ENCODE data around the gene LLGL2.

LLGL2 gene

DNA sequence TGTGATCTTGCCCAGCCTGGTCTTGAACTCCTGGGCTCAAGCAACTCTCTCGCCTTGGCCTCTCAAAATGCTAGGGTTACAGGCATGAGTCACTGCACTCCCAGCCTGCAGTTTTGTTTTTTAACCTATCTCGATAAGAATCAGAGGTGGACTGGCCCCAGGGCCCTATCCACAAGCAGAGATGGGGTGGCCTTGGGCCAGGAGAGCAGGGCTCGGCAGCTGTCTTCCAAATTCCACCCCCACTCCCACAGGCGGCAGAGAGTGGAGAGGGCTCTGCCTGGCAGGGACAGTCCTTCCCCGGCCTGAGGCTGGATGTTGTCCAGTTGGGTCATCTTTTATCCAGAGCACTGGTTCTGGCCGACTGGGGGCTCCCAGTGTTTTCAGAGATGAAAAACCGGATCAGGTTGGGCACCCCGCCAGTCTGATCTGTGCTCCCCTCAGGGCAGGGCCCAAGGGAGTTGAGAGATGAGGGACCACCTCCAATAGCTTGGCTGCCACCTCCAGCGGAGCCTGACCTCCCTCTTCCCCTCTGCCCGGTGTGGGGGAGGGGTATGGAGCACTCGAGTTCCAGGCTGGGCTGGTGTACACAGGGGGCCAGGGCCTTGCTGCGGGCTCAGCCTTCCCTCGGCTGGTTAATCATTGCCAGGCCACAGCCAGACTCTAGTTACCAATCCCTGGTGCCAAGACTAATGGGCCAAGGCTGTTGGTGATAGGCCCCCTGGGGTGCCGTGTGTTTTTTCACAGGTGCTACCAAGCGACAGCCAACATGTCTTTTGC, 31.8 kb downstream of the LLGL2 start:
- peak overlapping the region; percentile 21 for H3K27ac ChIP-seq (ENCODE audit: low read length)
- H3K36me3 ChIP-seq (ENCODE audit: control insufficient read depth in 1 of 2, insufficient read depth in 2 of 2, low read length in 2 of 2) = no peaks in the 10 kb centered on the region
- H3K9me3 ChIP-seq (ENCODE audit: control insufficient read depth in 1 of 2, low read length in 2 of 2) = no peaks in the 10 kb centered on the region
- H3K4me3 ChIP-seq (ENCODE audit: low read depth in 1 of 2, low read length in 2 of 2) = no peak overlapping the region
- no peaks in the 10 kb centered on the region for H3K27me3 ChIP-seq (ENCODE audit: low read depth, low read length)
- peaks cover 0 to 17% of the 10 kb centered on the region in 2 donors for H3K4me1 ChIP-seq (ENCODE audit: control insufficient read depth in 1 of 2, insufficient read depth in 2 of 2, low read length in 2 of 2)

- peaks cover 0 to 9% of the 10 kb centered on the region in 2 donors for H3K4me1 ChIP-seq (ENCODE audit: control insufficient read depth in 1 of 2, insufficient read depth in 2 of 2, low read length in 2 of 2)
- no peak overlapping the region for H3K4me3 ChIP-seq (ENCODE audit: low read depth in 1 of 2, low read length in 2 of 2)
- no peaks in the 10 kb centered on the region for H3K9me3 ChIP-seq (ENCODE audit: control insufficient read depth in 1 of 2, low read length in 2 of 2)
- H3K27me3 ChIP-seq (ENCODE audit: low read depth, low read length) = no peaks in the 10 kb centered on the region
- no peaks in the 10 kb centered on the region for H3K36me3 ChIP-seq (ENCODE audit: control insufficient read depth in 1 of 2, insufficient read depth in 2 of 2, low read length in 2 of 2)
- H3K27ac ChIP-seq (ENCODE audit: low read length) = no peak overlapping the region
Observed at GRCh38 chr17:75557852-75558665, 32.6 kb downstream of the LLGL2 start.

DNA sequence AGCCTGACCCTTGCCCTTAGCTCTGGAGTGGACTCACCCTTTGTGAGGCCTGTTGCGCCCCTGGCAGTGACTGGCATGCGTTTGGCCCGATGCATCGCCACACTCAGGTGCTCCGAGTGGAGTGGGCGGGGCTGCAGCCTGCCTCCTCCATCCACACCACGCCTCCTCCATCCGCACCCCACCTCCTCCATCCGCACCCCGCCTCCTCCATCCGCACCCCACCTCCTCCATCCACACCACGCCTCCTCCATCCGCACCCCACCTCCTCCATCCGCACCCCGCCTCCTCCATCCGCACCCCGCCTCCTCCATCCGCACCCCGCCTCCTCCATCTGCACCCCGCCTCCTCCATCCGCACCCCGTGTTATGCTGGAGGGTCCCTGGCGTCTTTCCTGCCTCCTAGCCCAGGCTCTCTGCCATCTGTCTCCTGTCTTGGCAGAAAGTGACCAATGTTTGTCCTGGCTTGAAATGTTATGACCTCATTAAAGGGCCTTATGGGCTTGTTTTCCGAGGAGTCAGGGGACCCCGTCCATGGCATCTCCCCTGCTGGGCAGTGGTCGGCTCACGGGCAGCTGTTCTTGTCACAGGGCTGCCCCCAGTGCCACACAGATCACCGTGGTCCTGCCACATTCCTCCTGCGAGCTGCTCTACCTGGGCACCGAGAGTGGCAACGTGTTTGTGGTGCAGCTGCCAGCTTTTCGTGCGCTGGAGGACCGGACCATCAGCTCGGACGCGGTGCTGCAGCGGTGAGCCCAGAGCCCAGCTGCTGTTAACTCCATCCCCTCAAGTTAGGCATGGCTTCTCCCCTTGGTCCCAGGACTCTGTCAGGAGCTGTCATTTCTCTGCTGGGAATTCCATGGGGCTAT, 33.4 kb downstream of the LLGL2 start:
- H3K36me3 ChIP-seq (ENCODE audit: control insufficient read depth in 1 of 2, insufficient read depth in 2 of 2, low read length in 2 of 2) = no peaks in the 10 kb centered on the region
- no peak overlapping the region for H3K27ac ChIP-seq (ENCODE audit: low read length)
- H3K27me3 ChIP-seq (ENCODE audit: low read depth, low read length) = no peaks in the 10 kb centered on the region
- no peak overlapping the region for H3K4me3 ChIP-seq (ENCODE audit: low read depth in 1 of 2, low read length in 2 of 2)
- H3K4me1 ChIP-seq (ENCODE audit: control insufficient read depth in 1 of 2, insufficient read depth in 2 of 2, low read length in 2 of 2) = peaks cover 0 to 5% of the 10 kb centered on the region in 2 donors
- H3K9me3 ChIP-seq (ENCODE audit: control insufficient read depth in 1 of 2, low read length in 2 of 2) = no peaks in the 10 kb centered on the region

DNA sequence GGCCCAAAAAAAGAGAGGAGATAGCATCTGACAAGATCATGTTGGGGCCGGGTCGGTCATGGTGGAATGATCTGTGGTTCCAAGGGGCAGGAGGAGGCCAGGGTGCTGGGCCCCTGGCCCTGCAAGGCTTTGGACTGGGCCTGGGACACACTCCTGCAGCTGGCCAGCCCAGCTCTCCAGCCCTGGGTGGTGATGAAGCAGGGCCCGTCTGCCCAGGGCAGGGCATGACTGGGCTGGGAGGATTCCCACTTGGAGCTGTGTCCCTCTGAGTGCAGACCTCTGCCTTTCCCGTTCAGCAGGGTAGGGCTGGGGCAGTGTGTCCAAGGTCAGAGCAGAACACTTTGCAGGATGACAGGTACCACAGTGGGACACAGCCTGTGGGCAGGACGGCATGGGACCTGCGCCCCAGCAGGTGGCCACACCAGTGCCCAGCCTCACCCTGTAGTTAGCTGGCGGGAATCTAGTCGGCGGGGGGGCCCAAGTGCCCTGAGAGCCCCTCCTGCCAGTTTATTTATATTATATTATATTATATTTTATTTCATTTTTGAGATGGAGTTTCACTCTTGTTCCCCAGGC, 34.5 kb downstream of the LLGL2 start:
- Histone ChIP-seq H3K9me3 (ENCODE audit: control insufficient read depth in 1 of 2, low read length in 2 of 2) (no peaks in the 10 kb centered on the region), H3K36me3 (ENCODE audit: control insufficient read depth in 1 of 2, insufficient read depth in 2 of 2, low read length in 2 of 2) (no peaks in the 10 kb centered on the region), H3K27ac (ENCODE audit: low read length) (no peak overlapping the region), H3K4me1 (ENCODE audit: control insufficient read depth in 1 of 2, insufficient read depth in 2 of 2, low read length in 2 of 2) (peaks cover 0 to 5% of the 10 kb centered on the region in 2 donors), H3K27me3 (ENCODE audit: low read depth, low read length) (no peaks in the 10 kb centered on the region), H3K4me3 (ENCODE audit: low read depth in 1 of 2, low read length in 2 of 2) (no peak overlapping the region)

DNA sequence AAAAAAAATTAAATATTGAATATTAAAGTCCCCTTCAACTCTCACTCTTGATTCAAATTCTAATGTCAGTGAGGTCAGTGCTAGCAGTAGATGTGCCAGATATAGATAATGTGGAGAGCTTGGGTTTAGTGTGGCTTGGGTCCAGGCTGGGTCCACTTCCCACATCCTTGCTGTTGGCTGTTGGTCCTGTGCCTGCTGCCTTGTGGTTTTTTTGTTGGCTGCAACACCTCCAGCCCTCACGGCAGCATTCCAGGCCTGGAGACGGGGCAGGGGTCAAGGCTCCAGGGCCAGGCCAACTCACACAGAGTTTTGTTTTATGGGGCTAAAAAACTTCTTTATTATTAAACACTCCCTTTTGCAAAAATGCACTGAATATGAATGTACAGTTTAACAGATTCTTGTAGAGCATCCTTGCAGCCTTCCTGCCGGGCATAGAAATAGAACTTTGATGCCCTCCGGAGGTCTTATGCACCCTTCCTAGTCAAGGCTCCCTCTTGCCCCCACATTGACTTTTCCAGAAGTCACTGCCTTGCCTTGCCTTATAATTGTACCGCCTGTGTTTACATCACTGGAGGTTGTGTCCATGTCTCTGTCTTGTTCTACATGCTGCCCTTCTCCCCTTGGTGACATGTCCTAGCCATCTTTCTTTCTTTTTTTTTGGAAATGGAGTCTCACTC, 36.6 kb downstream of the LLGL2 start:
- Histone ChIP-seq H3K36me3 (ENCODE audit: control insufficient read depth in 1 of 2, insufficient read depth in 2 of 2, low read length in 2 of 2) (no peaks in the 10 kb centered on the region), H3K27ac (ENCODE audit: low read length) (no peak overlapping the region)

DNA sequence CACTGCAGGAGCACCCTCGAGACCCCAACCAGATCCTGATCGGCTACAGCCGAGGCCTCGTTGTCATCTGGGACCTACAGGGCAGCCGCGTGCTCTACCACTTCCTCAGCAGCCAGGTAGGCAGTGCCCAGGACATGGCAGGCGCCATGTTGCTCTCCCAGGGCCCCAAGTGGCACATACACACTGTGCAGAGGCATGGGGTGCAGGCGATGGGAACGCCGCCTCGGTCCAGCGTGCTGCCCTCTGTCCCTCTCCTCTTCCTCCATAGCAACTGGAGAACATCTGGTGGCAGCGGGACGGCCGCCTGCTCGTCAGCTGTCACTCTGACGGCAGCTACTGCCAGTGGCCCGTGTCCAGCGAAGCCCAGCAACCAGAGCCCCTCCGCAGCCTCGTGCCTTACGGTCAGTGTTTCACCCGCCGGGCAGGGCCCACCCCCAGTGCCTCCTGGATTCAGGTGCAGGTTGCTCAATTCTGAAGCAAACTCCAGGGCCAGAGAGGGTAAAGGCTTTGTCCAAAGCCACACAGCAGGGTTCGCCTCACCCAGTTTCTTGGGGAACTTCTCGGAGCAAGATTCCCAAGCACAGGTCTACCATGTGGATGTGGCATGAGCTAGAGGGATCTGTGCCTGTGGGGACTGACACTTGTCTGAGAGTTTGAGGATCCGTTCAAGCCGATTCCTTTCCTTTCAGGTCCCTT, 37.7 kb downstream of the LLGL2 start:
- Histone ChIP-seq H3K27me3 (ENCODE audit: low read depth, low read length) (no peaks in the 10 kb centered on the region), H3K4me1 (ENCODE audit: control insufficient read depth in 1 of 2, insufficient read depth in 2 of 2, low read length in 2 of 2) (no peaks in the 10 kb centered on the region), H3K9me3 (ENCODE audit: control insufficient read depth in 1 of 2, low read length in 2 of 2) (no peaks in the 10 kb centered on the region), H3K4me3 (ENCODE audit: low read depth in 1 of 2, low read length in 2 of 2) (no peak overlapping the region), H3K36me3 (ENCODE audit: control insufficient read depth in 1 of 2, insufficient read depth in 2 of 2, low read length in 2 of 2) (no peaks in the 10 kb centered on the region), H3K27ac (ENCODE audit: low read length) (no peak overlapping the region)

More for the DNA sequence above, 36.6 kb downstream of the LLGL2 start:
- H3K27me3 ChIP-seq (ENCODE audit: low read depth, low read length) = no peaks in the 10 kb centered on the region
- no peak overlapping the region for H3K4me3 ChIP-seq (ENCODE audit: low read depth in 1 of 2, low read length in 2 of 2)
- peaks cover 0 to 4% of the 10 kb centered on the region in 2 donors for H3K4me1 ChIP-seq (ENCODE audit: control insufficient read depth in 1 of 2, insufficient read depth in 2 of 2, low read length in 2 of 2)
- no peaks in the 10 kb centered on the region for H3K9me3 ChIP-seq (ENCODE audit: control insufficient read depth in 1 of 2, low read length in 2 of 2)

GRCh38 chr17:75564195-75564594, 38.7 kb downstream of the LLGL2 start:
- Histone ChIP-seq H3K36me3 (ENCODE audit: control insufficient read depth in 1 of 2, insufficient read depth in 2 of 2, low read length in 2 of 2) (no peaks in the 10 kb centered on the region), H3K9me3 (ENCODE audit: control insufficient read depth in 1 of 2, low read length in 2 of 2) (no peaks in the 10 kb centered on the region), H3K4me1 (ENCODE audit: control insufficient read depth in 1 of 2, insufficient read depth in 2 of 2, low read length in 2 of 2) (no peaks in the 10 kb centered on the region), H3K27ac (ENCODE audit: low read length) (no peak overlapping the region), H3K4me3 (ENCODE audit: low read depth in 1 of 2, low read length in 2 of 2) (no peak overlapping the region), H3K27me3 (ENCODE audit: low read depth, low read length) (no peaks in the 10 kb centered on the region)

- Histone ChIP-seq H3K4me3 (ENCODE audit: low read depth in 1 of 2, low read length in 2 of 2) (no peak overlapping the region), H3K27me3 (ENCODE audit: low read depth, low read length) (no peaks in the 10 kb centered on the region), H3K9me3 (ENCODE audit: control insufficient read depth in 1 of 2, low read length in 2 of 2) (no peaks in the 10 kb centered on the region), H3K27ac (ENCODE audit: low read length) (no peak overlapping the region), H3K36me3 (ENCODE audit: control insufficient read depth in 1 of 2, insufficient read depth in 2 of 2, low read length in 2 of 2) (no peaks in the 10 kb centered on the region), H3K4me1 (ENCODE audit: control insufficient read depth in 1 of 2, insufficient read depth in 2 of 2, low read length in 2 of 2) (no peaks in the 10 kb centered on the region)
Observed at GRCh38 chr17:75565066-75565465, 39.6 kb downstream of the LLGL2 start.

GRCh38 chr17:75565618-75566017, 40.1 kb downstream of the LLGL2 start:
- no peak overlapping the region for H3K27ac ChIP-seq (ENCODE audit: low read length)
- H3K36me3 ChIP-seq (ENCODE audit: control insufficient read depth in 1 of 2, insufficient read depth in 2 of 2, low read length in 2 of 2) = no peaks in the 10 kb centered on the region
- H3K27me3 ChIP-seq (ENCODE audit: low read depth, low read length) = no peaks in the 10 kb centered on the region
- H3K9me3 ChIP-seq (ENCODE audit: control insufficient read depth in 1 of 2, low read length in 2 of 2) = no peaks in the 10 kb centered on the region
- no peak overlapping the region for H3K4me3 ChIP-seq (ENCODE audit: low read depth in 1 of 2, low read length in 2 of 2)
- no peaks in the 10 kb centered on the region for H3K4me1 ChIP-seq (ENCODE audit: control insufficient read depth in 1 of 2, insufficient read depth in 2 of 2, low read length in 2 of 2)

DNA sequence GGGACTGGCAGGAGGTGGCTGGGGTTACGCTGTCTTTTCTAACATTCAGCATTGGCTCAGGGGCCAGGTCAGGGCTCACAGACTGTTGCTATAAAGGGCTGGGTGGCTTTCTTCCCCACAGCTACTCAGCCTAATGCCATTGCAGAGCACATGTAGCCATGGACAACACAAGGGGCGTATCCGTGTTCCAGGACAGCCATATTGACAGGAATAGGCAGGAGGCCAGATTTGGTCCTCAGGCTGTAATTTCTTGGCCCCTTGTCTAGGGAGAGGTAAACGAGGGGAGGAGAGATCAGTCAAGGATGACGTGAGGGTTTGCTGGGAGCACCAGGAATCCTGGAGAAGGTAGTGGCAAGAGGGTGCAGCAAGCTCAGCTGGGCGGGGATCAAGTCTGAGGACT, 40.9 kb downstream of the LLGL2 start:
- no peak overlapping the region for H3K4me3 ChIP-seq (ENCODE audit: low read depth in 1 of 2, low read length in 2 of 2)
- no peaks in the 10 kb centered on the region for H3K36me3 ChIP-seq (ENCODE audit: control insufficient read depth in 1 of 2, insufficient read depth in 2 of 2, low read length in 2 of 2)
- no peaks in the 10 kb centered on the region for H3K4me1 ChIP-seq (ENCODE audit: control insufficient read depth in 1 of 2, insufficient read depth in 2 of 2, low read length in 2 of 2)
- no peak overlapping the region for H3K27ac ChIP-seq (ENCODE audit: low read length)
- no peaks in the 10 kb centered on the region for H3K9me3 ChIP-seq (ENCODE audit: control insufficient read depth in 1 of 2, low read length in 2 of 2)
- no peaks in the 10 kb centered on the region for H3K27me3 ChIP-seq (ENCODE audit: low read depth, low read length)
